A204.1 (cell line): ENCODE results near the gene KRTAP10-4.
"Not testable (repeated sequence)": the region's sequence is repeated elsewhere in the genome, so short reads cannot be mapped to it uniquely, and the experiment has no call there.

ENCODE experiments used
- FAIRE-seq: peaks from 2 replicates; lab custom pipeline; 2012; peaks lifted over from hg19 to GRCh38; lab: Jason Lieb, UNC

The KRTAP10-4 gene

GRCh38 chr21:44580231-44580821, 6.8 kb downstream of the KRTAP10-4 start, which contains the start of gene KRTAP10-5:
KRTAP10-5 (minus strand) TSS chr21:44580604; CDS start chr21:44580578, 26 bp downstream.
- FAIRE-seq: not testable (repeated sequence)

DNA sequence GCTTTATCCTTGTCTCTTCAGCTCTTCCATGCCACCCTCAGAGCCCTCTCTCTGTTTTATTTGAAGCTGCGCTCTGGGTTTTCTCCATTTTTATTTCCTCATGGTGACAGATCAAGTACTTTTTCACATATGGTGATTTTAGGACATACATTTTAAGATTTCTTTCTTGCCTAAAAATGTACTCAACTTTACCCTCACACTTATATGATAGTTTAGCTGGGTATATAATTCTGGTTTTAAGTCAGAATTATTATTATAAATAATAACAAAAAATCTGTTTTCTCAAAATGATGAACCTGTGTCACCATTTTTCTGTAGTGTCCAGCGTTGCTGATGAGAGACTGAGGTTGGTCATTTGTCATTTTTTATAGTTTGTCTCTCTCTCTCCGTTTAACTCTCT, 7.6 kb downstream of the KRTAP10-4 start:
- FAIRE-seq: no peak

GRCh38 chr21:44582055-44582454, 8.5 kb downstream of the KRTAP10-4 start:
- FAIRE-seq: no peak

- no peak for FAIRE-seq
Measured at GRCh38 chr21:44583089-44583799, 9.7 kb downstream of the KRTAP10-4 start.

DNA sequence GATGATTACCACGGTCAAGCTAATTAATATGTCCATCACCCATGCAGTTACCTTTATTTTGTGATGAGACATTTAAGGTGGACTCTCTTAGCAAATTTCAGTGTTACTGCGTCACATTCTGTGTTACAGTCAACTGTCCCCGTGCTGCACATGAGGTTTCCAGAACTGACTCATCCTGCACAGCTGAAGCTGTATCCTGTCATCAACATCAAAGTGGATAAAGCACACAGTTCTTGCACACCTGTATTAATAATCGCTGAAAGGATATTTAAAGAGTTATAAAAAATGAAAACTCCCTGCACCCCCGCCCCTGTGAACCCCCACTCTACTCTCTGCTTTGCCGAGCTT, 10.2 kb downstream of the KRTAP10-4 start:
- FAIRE-seq: no peak

DNA sequence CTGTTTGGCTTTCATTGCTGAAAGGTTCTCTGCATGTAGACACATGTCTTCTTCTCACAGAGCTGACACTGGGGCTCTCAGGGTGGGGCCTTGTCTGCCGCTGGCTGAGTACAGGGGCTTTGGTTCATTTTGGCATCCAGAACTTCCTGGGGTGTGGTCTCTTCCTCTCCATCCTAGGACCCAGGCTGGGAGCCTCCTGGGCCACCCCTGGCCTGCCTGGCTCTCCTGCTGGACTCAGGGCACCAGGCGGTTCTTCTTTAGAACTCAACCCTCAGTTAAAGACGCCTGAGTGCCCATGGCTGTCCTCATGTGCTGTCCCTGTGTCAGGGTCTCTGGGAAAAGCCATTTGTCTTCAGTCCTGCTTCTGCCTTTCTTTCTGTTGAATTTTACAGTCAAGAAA, 12.4 kb downstream of the KRTAP10-4 start:
- no peak for FAIRE-seq

GRCh38 chr21:44589094-44589493, 15.6 kb downstream of the KRTAP10-4 start:
- no peak for FAIRE-seq

GRCh38 chr21:44589586-44590305, 16.2 kb downstream of the KRTAP10-4 start:
- FAIRE-seq: no peak

- FAIRE-seq: no peak
Measured at GRCh38 chr21:44590311-44590721, 16.8 kb downstream of the KRTAP10-4 start.

DNA sequence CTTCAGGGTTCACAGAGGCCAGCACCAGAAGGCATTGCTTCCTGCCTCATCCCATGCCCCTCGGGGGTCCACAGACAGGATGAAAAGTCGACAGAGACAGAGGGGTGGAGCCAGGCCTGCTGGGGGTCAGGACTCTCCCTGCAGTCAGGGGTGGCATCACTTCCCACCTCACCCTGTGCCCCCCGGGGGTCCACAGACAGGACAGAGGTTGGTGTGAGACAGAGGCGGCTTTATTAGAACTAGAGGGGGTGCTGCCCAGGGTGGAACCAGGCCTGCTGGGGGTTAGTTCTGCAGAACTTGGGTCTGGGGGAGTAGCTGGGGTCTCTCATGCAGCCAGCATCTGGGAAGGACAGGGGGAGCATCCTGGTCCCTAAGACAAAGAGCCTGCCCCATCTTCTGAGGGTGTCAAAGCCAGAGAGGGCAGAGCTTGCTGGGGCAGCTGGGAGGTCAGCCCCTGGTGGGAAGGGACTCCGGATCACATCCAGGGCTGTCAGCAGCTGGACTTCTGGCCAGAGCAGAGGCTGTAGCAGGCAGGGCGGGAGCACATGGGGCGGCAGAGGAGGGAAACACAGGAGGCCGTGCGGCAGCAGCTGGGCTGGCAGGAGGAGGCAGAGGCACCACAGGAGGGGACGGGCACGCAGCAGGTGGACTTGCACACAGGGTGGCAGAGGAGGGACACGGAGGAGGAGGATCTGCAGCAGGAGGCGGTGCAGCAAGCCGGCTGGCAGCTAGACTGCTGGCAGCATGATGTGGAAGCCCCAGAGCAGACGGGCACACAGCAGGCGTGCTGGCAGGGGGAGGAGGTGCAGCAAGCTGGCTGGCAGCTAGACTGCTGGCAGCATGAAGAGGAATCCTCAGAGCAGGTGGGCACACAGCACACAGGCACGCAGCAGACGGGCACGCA, 17.6 kb downstream of the KRTAP10-4 start:
- not testable (repeated sequence) for FAIRE-seq

- not testable (repeated sequence) for FAIRE-seq
Measured at GRCh38 chr21:44591801-44592130, 18.2 kb downstream of the KRTAP10-4 start.

DNA sequence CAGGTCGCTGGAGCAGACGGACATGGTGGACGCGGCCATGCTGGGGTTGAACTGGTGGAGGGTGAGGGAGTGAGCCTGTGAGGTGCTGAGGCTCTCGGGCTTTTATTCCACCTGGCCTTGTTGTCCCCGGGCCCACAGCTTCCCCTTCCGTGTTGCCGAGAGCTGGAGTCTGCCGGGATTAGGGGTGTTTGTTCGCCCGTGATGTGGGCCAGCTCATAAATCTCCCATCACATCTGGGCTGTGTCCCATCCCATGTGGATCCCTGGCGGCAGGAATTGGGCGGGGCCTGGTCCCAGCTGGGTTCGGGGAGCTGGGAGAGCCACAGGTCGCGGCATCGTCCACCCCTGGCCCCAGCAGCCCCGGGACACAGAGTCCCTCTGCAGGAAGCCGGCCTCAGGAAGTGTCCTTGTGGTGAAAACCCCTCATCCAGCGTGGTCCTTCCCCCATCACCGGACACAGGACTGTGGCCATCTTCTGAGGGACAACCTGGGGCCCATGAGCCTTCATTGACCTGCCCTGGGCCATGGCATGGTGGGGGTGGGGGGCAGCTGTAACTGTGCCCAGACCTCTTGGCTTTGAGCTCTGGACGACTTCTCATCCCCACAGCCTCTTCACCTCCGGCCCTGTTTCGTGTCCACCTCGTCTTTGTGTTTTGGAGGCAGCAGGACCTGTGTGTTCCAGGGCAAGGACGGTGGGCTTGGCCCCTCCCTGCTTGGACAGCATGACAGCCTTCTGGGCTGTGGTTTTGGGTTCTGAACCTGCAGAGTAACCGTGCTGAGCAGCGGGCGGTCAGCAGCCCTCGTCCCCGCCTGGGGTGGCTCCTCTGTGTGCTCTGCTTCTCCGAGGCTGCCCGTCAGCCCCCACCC, 19.1 kb downstream of the KRTAP10-4 start, which contains the start of gene KRTAP10-6:
KRTAP10-6 (minus strand) TSS at position 60 of the 866 bp plus-strand sequence; CDS start at position 39, 21 bp downstream.
- no peak for FAIRE-seq

- FAIRE-seq: no peak
Measured at GRCh38 chr21:44593598-44594405, 20.3 kb downstream of the KRTAP10-4 start.

DNA sequence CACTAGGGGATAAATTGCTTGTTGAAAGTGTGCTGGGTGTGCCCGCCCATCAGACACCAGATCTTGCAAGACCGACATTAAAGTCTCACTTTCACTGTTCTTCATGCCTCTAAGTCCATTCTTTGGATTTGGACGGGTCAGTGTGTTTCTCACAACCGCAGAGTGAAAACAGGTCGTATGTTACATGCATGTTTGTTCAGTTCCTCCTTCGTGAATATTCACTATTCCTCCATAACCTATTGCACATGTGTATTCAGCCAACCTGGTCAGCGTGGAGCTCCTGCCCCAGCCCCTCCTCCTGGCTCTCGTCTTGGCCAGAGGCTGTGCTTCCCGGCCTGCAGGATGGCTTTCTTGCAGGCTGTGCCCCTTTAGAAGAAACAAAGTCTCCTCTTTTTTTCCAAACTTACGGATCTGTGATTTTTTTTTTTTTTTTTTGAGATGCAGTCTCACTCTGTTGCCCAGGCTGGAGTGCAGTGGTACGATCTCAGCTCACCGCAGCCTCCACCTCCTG, 20.9 kb downstream of the KRTAP10-4 start:
- no peak for FAIRE-seq

- FAIRE-seq: no peak
Measured at GRCh38 chr21:44595524-44595923, 22.0 kb downstream of the KRTAP10-4 start.

DNA sequence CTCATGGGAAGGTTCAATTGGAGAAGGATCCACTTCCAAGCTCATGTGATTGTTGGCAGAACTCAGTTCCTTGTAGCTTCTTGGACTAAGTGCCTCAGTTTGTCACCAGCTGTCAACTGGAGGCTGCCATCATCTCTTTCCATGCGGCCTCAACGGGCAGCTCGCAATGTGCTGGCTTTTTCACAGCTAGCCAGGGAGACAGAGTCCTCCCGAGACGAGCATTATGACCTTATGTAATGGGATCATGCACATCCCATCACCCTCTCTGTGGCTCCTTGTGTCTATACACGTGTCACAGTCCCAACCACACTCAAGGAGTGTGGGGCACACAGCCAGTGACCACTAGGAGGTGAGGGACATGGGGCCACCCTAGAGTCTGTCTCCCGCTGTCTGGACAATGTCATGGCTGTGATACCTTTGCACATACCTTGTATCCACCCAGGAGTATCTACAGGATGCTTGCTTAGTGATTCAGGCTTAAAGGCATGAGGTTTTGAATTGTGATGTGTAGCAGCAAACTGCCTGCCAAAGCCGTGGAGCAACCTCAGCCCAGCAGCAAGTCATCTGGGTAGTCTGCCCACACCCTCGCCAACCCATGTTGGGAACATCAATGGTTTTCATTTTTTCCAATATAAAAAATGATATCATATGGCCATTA, 22.7 kb downstream of the KRTAP10-4 start:
- FAIRE-seq: no peak

GRCh38 chr21:44598061-44598460, 24.5 kb downstream of the KRTAP10-4 start:
- no peak for FAIRE-seq

- FAIRE-seq: no peak
Measured at GRCh38 chr21:44599264-44600029, 25.9 kb downstream of the KRTAP10-4 start.
